Measurements from ENCODE around the gene ARID1B. TPM values are rescaled to one million over a fixed set of nuclear protein-coding genes. Genes with fewer than 3 reads are reported as not detected.

ARID1B gene
- total RNA-seq, 1 donor from 2014 or later, result 59.3 TPM

DNA sequence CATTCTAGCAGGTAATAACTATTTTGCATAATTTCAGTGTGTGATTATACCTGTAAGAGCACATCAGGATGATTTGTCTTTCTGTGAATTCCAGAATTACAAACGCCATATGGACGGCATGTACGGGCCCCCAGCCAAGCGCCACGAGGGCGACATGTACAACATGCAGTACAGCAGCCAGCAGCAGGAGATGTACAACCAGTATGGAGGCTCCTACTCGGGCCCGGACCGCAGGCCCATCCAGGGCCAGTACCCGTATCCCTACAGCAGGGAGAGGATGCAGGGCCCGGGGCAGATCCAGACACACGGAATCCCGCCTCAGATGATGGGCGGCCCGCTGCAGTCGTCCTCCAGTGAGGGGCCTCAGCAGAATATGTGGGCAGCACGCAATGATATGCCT lies 423.4 kb downstream of the ARID1B start:
- H3K4me1 Mint-ChIP-seq (ENCODE audit: low read depth), result peaks cover 13% of the 10 kb centered on the region
- H3K27ac Mint-ChIP-seq (ENCODE audit: unreplicated experiment), result no peak overlapping the region
- no peaks in the 10 kb centered on the region for H3K27me3 Mint-ChIP-seq (ENCODE audit: low read depth)
- TF ChIP-seq, protein P1, sequence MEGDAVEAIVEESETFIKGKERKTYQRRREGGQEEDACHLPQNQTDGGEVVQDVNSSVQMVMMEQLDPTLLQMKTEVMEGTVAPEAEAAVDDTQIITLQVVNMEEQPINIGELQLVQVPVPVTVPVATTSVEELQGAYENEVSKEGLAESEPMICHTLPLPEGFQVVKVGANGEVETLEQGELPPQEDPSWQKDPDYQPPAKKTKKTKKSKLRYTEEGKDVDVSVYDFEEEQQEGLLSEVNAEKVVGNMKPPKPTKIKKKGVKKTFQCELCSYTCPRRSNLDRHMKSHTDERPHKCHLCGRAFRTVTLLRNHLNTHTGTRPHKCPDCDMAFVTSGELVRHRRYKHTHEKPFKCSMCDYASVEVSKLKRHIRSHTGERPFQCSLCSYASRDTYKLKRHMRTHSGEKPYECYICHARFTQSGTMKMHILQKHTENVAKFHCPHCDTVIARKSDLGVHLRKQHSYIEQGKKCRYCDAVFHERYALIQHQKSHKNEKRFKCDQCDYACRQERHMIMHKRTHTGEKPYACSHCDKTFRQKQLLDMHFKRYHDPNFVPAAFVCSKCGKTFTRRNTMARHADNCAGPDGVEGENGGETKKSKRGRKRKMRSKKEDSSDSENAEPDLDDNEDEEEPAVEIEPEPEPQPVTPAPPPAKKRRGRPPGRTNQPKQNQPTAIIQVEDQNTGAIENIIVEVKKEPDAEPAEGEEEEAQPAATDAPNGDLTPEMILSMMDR (IDR thresholded peaks at IDR 0.05), result no peak
- no peak overlapping the region for H3K4me3 Mint-ChIP-seq (ENCODE audit: unreplicated experiment)
- H3K9me3 Mint-ChIP-seq (ENCODE audit: low read depth), result no peaks in the 10 kb centered on the region
- peaks cover 29% of the 10 kb centered on the region for H3K36me3 Mint-ChIP-seq (ENCODE audit: low read depth)
- DNase-seq (ENCODE audit: low spot score), result no peak

DNA sequence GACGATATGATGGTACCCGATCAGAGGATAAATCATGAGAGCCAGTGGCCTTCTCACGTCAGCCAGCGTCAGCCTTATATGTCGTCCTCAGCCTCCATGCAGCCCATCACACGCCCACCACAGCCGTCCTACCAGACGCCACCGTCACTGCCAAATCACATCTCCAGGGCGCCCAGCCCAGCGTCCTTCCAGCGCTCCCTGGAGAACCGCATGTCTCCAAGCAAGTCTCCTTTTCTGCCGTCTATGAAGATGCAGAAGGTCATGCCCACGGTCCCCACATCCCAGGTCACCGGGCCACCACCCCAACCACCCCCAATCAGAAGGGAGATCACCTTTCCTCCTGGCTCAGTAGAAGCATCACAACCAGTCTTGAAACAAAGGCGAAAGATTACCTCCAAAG lies 423.9 kb downstream of the ARID1B start:
- no peak overlapping the region for H3K4me3 Mint-ChIP-seq (ENCODE audit: unreplicated experiment)
- H3K9me3 Mint-ChIP-seq (ENCODE audit: low read depth), result no peaks in the 10 kb centered on the region
- no peaks in the 10 kb centered on the region for H3K27me3 Mint-ChIP-seq (ENCODE audit: low read depth)
- peaks cover 32% of the 10 kb centered on the region for H3K36me3 Mint-ChIP-seq (ENCODE audit: low read depth)
- H3K4me1 Mint-ChIP-seq (ENCODE audit: low read depth), result peaks cover 13% of the 10 kb centered on the region
- TF ChIP-seq, protein P1 (IDR thresholded peaks at IDR 0.05), result no peak
- no peak overlapping the region for H3K27ac Mint-ChIP-seq (ENCODE audit: unreplicated experiment)
- DNase-seq (ENCODE audit: low spot score), result no peak

DNA sequence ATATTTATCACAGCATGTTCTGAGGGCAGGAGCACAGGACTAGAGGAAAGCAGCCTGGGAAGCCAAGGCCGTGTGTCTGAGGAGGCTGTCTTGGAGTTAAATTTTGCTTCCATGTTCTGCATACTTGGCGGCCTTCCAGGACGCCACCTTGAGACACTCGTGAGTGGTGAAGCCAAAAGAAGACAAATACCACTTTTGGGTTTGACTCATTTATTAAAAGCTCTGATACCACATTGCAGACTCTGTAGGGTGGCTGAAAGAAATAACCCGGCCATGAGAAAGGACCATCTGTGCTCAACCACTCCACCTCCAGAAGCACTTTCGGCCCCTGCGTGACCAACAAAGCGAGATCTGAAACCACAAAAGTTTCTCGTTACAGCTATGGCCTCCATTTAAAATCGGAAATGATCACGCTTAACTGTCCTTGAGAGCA lies 426.1 kb downstream of the ARID1B start:
- no peak overlapping the region for H3K4me3 Mint-ChIP-seq (ENCODE audit: unreplicated experiment)
- H3K36me3 Mint-ChIP-seq (ENCODE audit: low read depth), result peaks cover 38% of the 10 kb centered on the region
- TF ChIP-seq, protein P1 (IDR thresholded peaks at IDR 0.05), result no peak
- no peak for DNase-seq (ENCODE audit: low spot score)
- no peak overlapping the region for H3K27ac Mint-ChIP-seq (ENCODE audit: unreplicated experiment)
- H3K4me1 Mint-ChIP-seq (ENCODE audit: low read depth), result peaks cover 11% of the 10 kb centered on the region
- no peaks in the 10 kb centered on the region for H3K9me3 Mint-ChIP-seq (ENCODE audit: low read depth)
- no peaks in the 10 kb centered on the region for H3K27me3 Mint-ChIP-seq (ENCODE audit: low read depth)

DNA sequence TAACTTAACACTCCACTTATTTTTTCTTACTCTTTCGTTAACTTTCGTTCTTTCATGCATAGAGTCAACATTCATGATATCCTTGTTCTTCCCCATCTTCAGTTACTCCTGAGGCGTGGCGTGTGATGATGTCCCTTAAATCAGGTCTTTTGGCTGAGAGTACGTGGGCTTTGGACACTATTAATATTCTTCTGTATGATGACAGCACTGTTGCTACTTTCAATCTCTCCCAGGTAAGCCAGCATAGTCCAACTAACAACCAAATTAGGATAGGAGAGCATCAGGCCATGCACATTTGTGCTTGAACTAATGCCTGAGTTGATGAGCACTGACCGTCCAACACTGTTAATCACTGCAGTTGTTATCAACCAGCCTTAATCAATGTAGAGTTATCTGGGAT lies 426.6 kb downstream of the ARID1B start:
- peaks cover 38% of the 10 kb centered on the region for H3K36me3 Mint-ChIP-seq (ENCODE audit: low read depth)
- H3K4me1 Mint-ChIP-seq (ENCODE audit: low read depth), result peaks cover 7% of the 10 kb centered on the region
- no peak overlapping the region for H3K4me3 Mint-ChIP-seq (ENCODE audit: unreplicated experiment)
- no peaks in the 10 kb centered on the region for H3K9me3 Mint-ChIP-seq (ENCODE audit: low read depth)
- no peak for DNase-seq (ENCODE audit: low spot score)
- TF ChIP-seq, protein P1 (IDR thresholded peaks at IDR 0.05), result no peak
- no peaks in the 10 kb centered on the region for H3K27me3 Mint-ChIP-seq (ENCODE audit: low read depth)
- no peak overlapping the region for H3K27ac Mint-ChIP-seq (ENCODE audit: unreplicated experiment)

DNA sequence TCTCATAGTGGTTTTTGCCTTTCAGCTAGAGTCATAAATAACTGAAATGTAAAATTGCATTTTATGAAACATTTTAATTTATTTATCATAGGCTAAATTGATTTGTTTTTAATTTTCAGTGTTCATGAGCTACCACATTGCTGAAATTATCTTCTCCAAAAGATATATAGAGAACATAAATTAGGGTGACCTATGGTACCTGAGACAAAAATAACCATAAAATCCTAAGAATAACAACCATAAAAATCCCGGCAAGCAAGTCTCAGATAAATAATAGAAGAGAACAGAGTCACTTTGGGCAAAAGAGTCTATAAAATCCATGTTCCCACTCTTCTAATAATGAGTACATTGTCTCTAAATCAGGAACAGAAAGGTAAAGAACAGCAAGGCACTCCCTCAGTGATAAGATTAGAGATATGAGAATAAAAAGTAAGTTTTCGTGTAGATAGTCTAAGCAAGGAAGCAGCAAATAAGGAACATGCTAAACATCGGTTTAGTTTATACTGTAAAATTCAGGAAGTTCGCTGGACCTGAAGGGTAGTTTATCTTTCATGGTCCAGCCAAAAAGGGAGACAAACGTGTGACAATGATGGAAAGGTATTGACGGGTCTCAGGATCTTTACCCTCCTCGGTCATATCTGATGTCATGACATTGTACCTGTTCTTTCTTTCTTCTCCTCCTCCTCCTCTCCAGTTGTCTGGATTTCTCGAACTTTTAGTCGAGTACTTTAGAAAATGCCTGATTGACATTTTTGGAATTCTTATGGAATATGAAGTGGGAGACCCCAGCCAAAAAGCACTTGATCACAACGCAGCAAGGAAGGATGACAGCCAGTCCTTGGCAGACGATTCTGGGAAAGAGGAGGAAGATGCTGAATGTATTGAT lies 428.5 kb downstream of the ARID1B start:
- Mint-ChIP-seq H3K27ac (ENCODE audit: unreplicated experiment) (no peak overlapping the region), H3K4me3 (ENCODE audit: unreplicated experiment) (no peak overlapping the region), H3K27me3 (ENCODE audit: low read depth) (no peaks in the 10 kb centered on the region), H3K36me3 (ENCODE audit: low read depth) (peaks cover 34% of the 10 kb centered on the region), H3K9me3 (ENCODE audit: low read depth) (no peaks in the 10 kb centered on the region), H3K4me1 (ENCODE audit: low read depth) (peaks cover 4% of the 10 kb centered on the region)
- no peak for DNase-seq (ENCODE audit: low spot score)
- TF ChIP-seq, protein P1 (IDR thresholded peaks at IDR 0.05), result no peak

All from chondrocyte (in vitro differentiated cells).